CD4-positive, alpha-beta T cell treated with Interleukin-2 at 100 ng/mL for 4 hours (primary cell): ENCODE data around the gene TMEM238.

Experiments used
- DNase-seq: peaks from one replicate; pipeline ENCODE4 v3.0.0-alpha.2; 2020; ENCODE audit warnings: low spot score

Gene TMEM238

DNA sequence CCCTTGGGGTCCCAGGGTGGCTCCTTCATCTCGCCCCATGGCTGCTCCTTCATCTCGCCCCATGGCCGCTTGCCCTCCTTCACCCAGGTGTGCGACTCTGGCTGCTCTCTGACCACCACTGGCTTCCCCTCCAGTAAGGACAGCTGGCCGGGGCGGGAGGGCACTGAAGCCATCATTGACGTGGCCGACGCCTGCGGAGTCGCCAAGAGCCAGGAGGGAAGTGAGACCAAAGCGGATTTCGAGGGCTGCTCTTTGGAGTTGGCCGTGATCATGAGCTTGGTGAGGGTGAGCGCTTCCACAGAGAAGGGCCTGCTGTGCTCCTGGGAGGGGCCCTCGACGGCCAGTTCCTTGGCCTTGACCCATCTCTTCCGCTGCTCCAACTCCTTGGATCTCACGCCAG lies 25.6 kb downstream of the TMEM238 start:
- DNase-seq: no peak

DNA sequence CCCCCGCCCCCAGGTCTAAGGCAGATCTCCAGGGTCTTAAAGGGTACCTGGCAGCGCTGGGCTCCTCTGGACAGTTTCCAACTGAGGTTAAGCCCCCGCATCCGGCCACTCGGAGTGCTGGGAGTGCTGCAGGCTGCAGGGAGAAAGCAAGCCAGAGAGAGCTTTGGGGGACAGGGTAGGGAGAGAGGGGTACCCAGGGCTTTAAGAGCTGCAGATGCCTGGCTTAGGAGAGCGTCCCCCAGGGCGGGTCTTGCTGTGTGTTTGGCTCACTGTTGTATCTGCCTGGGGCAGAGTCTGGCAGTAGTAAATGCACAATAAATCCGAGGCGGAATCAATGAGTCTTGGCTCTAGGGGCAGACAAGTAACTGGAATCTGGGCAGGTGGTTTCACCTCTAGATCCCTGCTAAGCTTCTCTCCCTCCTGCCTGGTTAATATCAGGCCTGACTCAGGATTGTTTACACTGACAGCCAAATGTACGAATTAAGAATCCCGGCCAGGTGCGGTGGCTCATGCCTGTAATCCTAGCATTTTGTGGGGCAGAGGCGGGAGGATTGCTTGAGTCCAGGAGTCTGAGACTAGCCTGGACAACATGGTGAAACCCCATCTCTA lies 28.8 kb downstream of the TMEM238 start:
- no peak for DNase-seq

DNA sequence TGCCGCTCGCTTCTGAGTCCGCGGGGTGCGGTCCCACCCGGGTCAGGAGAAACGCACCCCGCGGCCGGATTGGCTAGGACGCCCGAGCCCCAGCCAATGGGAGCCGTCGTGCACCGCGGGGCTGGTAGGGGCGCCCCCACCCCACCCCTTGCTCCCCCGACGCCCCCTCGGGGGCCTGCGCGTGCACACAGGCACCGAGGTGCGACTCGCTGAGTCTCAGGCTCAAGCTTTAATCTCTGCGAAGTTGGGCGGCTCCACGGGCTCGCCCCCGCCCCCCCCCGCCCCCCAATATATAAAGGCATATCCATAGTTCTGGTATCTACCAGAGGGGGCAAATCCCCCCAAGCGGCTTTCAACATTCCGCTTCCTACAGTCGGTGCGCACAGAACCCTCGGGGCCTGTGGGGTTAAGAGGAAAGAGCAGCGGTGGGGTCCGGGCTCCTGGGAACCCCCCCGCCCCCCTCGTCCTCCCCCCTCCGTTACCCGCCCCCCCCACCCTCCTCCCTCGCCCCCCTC lies 29.3 kb downstream of the TMEM238 start, which contains the start of gene COX6B2:
COX6B2 (minus strand) TSS at position 22 of the 515 bp plus-strand sequence. CDS start 198 bp downstream, outside the sequence.
- DNase-seq: no peak

DNA sequence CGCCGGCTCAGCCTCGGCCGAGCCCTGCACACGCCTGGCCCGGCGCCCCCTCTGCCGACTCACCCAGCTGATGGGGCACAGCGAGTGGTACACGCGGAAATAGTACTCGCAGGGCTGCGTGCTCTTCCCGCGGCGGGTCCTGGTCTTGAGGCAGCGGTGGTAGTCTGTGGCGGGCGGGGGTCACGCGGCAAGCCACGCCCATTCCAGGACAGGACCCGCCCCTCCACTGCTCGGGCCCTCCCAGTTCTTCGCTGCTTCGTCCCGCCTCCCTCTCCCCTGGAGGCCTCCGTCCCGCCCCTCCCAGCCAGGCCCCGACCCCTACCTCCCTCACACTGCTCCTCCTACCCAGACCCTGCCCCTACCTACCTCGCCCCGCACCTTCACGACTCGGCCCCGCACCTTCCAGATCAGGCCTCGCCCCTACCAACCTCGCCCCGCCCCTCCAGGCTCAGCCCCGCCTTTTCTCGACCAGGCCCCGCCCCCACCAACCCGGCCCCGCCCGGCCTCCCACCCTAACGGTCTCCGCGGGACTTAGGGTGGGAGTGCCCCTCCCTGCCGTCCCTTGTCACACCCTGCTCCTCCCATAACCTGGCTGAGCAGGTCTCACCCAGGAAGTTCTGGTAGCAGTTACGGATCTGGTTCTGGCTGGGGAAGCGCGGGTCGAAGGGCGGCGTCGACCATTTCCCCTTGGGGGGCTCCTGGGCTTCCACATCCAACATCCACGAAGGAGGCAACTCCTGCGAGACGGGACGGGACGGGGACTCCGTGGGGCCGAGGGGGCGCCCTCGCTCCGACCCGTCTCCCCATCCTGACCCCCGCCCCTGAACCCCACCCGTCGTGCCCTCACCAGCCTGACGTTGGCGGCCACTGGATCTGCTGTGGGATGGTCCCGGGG lies 30.0 kb downstream of the TMEM238 start:
- peak; percentile 60 for DNase-seq

DNA sequence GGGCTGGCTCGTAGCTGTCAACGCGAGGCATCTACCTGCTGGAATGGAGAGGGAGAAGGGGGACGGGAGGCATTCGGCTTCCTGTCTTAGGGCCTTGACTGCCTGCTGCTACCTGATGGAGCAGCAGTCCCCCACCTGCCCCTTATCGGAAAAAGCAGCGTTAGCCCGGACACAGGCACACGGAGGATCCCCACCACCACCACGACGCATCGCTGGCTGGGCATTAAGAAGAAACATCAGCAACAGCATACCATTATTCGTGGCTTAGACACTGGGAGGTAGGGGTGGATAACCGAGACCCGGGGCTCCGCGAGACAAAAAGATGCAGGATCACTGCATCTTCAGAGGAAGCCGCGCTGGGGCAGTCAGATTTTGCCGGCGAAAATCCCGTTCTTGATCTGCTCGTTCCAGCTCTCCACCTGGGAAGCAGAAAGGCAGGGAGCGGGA lies 30.7 kb downstream of the TMEM238 start:
- no peak for DNase-seq

DNA sequence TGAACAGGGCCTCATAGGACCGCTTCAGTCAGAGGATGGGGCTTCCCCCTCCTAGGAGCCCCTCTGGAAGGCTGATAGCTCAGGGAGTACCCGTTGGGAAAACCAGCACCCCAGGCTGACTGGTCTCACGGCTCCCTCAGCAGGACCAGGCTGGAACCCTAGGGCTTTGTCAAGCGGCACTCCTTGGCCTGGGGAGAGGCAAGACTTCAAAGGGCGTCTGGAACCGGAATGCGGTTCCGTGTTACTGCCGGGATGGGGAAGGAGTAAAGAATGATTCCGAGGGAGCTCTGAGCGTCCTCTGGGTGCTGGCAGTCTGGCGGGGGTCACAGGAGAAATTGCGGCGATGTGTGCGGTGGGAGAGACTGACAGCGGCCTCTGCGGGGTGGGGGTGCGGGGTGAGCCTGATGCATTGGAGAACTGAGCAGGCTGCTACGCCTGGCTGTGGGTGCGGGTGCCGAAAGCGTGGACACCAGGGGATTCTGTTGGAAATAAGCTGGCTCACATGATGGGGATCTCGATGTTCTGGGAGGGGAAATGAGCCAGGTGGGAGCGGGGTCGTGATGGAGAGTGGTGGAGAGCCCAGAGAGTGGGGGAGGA lies 31.4 kb downstream of the TMEM238 start:
- no peak for DNase-seq

DNA sequence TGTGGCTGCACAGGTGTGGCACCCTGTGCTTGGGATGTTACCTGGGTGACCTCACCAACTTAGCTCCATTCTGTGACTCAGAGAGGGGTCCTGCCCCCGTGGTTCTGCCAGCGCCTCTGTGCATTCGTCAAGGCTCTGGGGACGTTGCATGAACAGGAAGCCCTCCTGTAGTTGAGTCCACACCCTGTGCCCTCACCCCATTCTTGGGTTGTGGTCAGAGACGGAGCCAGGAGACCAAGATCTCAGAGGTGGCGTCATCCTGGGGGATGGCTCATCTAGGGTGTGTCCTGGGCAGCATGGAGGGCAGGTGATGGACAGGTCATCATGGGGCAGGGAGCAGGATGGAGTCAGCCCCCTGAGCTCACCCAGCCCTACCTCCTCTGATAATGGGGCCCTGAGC lies 32.1 kb downstream of the TMEM238 start:
- no peak for DNase-seq

DNA sequence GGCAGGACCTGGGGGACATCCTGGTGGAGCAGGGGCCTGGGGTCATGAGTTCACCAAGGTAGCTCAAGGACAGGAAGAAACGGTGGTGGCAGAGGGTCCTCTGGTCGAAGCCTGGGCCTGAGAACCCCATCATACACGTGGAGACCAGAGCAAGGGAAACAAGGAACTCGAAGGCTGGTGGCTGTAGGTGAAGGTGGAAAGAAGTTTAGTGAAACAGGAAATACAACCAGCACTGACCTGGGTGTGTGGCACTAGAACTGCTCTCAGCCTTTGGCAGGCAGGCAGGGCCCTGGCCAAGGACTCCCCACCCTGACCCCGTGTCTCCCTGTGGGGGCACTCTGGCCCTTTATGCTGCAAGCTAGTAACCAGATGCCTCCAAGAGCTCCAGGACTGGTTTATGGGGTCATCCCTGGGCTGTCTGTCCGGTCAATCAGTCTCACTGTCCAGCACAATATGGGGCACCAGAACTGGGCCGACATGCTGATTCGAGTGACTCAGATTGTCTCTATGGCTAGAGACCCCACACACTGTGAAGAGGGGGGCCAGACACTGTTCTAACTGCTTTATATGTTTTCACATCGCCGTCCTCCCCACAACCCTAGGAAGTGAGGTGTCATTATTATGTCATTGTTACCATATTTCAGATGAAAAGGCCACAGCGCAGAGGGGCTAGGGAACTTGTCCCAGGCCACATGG lies 33.3 kb downstream of the TMEM238 start:
- DNase-seq: no peak

DNA sequence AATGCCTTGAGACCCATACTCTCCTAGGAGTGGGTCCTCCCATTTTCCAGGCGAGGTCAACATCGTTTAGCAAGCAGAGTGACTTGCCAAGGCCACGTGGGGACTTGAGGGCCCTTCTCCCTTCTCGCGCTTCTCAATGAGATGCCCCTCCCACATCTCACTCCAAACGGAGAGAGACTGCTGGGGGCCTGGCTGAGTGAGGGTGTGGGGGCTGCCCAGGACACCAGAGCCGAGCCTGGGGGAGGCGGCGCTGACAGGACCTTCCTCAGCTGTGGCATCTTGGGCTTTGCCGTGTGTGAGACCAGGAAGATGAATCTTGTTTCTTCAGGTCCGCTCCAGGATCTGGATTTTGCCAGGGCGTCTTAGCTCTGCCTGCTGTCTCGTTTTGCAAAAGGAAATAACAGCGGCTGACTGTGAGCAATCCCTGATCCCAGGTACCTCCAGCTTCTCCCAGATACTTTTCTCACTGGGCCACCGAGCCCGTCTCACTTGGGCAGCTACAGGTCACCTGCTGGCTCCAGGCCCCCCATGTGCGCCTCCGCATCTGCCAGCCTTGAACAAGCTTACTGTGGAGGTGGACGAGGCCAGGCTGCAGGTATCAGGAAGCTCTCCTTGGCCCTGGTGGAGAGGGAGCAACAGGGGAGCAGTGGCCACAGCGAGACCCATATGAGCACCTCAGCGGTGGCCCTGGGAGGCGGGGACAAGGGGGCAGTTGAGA lies 35.6 kb downstream of the TMEM238 start:
- DNase-seq: no peak

DNA sequence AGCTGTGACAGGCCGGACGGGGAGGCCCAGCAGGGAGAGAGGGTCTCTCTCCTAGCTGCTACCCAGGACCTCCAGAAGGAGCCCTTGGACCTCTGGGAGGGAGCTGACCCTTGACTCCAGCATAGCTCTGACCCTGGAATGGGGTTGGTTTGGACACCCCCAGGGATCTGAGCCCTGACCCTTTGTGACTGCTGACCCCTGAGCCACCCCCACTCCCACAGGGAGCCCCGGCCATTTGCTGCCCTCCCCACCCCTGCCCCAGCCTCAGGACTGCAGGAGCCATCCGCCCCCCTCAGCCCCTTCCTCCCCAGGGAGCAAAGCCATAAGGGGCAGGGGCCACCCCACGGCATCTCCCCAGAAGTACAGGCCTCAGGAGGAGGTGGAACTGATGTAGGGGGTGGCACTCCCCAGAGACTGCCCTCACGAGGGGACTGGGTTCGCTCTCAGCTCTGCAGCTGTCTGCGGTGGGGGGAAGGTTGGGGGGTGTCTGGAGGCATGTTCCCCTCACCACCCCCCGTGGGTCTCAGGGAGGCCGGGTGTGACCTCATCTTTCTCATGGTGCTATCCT lies 36.6 kb downstream of the TMEM238 start:
- DNase-seq: no peak

DNA sequence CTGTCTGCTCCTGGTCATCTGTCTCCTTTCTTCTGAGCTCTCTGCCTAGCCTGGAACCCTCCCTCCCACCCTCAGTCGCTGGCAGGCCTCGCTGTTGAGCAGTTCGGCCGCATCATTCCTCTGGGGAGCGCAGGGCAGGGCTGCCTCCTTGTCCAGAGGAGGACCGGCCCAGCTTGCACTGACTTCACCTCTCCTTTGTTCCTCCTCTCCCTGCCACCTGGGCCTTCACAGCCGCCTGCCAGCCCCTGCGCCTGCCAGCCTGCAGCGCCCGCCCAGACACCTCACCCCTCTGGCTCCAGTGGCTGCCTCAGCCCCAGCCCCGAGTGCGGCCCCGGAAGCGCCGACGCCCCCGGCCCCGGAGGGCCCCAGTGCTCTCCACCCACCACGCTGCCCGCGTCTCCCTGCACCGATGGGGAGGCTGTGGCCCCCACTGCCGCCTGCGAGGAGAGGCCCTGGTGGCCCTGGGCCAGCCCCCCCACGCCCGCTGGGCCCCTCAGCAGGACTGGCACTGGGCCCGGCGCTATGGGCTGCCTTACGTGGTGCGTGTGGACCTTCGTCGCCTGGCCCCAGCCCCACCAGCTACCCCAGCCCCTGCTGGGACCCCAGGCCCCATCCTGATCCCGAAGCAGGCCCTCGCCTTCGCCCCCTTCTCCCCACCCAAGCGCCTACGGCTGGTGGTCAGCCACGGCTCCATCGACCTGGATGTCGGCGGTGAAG lies 37.2 kb downstream of the TMEM238 start:
- no peak for DNase-seq

DNA sequence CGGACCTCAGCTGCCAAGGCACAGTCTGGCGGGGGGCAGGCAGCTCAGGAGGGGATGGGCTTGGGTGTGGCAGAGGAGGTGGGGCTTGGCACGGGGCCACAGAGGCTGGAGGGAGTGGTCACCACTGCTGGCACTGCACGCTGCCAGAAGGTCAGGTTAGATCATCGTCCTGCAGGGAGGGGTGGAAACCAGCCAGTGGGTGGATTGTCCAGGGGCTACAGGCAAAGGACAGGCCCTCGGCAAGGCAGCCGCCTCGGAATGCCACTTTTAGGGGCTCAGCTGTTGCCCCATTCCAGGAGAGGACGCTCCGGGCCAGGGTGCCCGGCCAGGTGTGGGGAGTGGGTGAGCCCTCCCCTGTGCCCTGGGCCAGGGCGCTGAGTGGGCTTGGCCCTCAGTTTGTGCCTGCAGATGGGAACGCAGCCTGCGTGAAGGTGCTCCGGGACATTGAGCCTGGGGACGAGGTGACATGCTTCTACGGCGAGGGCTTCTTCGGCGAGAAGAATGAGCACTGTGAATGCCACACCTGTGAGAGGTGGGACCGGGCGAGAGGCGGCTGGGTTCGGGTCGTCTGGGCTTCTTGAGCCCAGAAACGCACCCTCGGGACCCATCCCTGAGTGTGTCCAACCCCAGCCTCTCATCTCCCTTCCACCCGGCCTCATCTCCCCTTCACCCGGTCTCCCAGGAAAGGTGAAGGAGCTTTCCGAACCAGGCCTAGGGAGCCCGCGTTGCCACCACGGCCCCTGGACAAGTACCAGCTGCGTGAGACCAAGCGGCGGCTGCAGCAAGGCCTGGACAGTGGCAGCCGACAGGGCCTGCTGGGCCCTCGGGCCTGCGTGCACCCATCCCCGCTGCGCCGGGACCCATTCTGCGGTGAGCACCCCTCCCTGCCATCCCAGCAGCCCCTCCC lies 38.0 kb downstream of the TMEM238 start:
- DNase-seq: no peak

DNA sequence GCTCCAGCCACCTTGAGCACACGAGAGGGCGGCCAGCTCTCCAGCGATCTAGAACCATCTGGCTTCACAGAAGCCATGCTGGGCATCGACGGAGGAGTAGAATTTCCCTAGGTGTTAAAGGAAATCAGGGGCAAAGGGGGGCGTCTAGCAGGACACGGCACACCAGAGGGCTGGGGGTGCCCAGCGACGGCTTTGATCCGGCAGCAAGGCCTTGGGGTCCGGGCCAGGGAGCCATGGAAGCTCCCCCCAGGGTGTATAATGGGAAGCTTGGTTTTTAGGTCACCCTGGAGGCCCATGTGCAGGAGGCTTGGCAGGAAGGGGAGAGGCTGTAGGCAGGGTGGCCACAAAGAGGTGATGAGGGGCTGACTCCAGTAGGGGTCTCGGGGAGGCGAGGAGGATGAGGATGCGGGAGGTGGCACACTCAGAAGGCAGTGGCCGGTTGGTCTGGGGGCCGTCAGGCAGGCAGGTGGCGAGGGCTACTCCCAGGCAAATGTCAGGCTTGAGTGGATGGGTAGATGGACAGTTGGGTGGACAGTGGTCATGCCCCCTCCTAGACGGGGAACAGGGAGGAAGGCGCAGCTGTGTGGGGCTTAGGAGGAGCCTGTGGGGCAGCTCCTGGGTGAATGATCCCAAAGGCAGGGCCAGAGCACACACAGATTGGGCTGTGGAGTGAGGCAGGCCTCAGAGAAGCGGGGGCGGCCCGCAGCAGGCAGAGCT lies 38.8 kb downstream of the TMEM238 start:
- DNase-seq: no peak

DNA sequence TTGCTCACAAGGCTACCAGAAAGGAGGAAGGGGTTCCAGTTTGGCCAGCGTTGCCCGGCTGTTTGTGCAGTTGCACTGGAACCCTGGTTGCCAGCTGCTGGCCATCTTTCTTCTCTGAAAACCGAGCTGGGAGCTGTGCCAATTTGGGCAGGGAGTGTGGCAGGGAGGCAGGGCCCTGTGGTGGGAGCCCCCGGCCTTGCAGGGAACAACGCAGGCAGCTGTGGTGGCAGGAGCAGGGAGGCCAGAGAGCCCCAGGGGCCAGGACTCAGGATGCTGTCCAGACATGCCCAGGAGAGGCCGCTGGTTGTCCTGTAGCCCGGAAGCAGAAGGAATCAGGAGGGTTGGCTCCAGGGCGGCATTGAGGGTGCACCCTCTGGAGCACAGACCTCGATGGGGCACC lies 39.6 kb downstream of the TMEM238 start:
- DNase-seq: no peak

DNA sequence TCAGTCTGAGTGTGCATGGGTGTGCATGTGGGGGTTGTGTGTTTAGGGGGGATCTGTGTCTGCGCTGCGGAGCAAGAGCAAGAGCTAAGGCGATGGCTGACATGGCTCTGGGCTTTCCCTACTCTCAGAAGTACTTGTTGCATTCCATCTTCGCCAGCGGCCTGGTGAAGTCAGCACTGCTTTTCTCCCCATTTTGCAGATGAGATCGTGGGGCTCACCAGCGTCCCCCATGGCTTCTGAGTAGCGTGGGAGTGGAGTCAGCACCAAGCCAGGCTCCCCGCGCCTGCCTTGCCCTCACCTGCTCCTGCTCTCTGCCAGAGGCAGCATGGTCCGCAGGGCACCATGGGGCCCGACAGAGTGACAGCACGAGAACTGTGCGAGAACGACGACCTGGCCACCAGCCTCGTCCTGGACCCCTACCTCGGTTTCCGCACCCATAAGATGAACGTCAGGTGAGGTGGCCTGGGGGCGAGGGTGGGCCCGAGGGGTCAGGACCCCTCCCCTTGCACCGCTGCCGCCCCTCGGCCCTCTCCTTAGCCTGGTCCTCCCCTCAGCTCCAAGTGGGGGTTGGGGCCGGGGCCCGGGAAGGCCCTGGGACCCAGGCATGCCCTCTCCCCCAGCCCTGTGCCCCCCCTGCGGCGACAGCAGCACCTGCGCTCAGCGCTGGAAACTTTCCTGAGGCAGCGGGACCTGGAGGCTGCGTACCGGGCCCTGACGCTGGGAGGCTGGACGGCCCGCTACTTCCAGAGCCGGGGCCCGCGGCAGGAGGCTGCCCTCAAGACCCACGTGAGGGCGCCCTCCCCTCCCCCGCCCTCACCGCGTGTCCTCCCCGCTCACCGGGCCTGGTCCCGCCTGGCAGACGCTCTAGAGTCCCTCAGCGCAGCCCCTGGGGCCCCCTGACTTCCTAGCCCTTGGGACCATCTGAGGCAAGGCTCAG lies 42.2 kb downstream of the TMEM238 start:
- no peak for DNase-seq

DNA sequence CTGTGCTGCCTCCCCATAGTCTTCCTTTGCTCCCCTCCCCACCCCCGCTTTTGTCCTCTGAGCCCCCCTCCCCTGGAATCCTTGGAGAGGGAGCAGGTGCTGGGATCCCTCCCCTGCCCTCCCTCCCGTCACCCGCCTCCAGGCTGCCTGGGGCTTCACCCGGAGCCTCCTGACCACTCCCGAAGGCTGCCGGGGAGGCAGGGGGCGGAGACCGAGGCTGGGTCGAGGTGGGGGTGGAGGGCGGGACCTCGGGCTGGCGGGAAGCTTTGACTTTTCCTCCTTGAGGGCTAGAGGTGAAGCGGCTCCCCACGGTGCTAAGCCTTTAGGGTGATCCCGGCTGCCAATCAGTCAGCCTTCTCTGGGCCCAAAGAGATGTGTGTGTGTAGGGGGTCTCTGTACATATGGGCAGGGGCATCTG lies 42.9 kb downstream of the TMEM238 start:
- peak; percentile 48 for DNase-seq

DNA sequence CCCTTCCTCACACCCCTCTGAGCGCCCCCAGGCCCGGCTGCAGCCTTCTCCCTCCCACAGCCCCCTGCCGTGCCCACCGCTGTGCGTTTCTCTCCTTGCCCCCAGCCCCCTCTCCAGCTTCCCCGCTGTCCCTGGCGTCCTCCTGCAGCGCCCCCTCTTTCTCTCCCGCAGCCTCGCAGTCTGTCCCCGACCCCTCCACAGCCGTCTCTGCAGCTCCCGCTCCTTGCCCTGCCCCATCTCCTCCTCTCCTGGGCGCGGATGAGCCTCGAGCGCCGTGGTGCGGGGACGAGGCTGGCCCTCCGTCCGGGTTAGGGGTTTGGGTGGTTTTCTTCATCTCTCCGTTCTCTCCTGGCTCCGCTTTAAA lies 43.3 kb downstream of the TMEM238 start:
- no peak for DNase-seq
